H9 (cell line): ENCODE data around the gene SIRPD. TPM values are rescaled to one million over a fixed set of nuclear protein-coding genes. Genes with fewer than 3 reads are reported as not detected.

ENCODE experiments used
- DNase-seq: peaks from one replicate; pipeline ENCODE4 v3.0.0-alpha.2; 2017
- H2AFZ ChIP-seq: one replicate; pipeline ENCODE4 v1.6.1; 2013; ENCODE audit warnings: mild to moderate bottlenecking, low read length, control low read depth, moderate library complexity
- H2AK5ac ChIP-seq: 2 replicates; pipeline ENCODE4 v1.6.1; 2013; ENCODE audit warnings: low read length, control low read depth, mixed read lengths; ENCODE audit not compliant: insufficient read length
- H2BK120ac ChIP-seq: one replicate; pipeline ENCODE4 v1.6.1; 2013; ENCODE audit warnings: low read depth, mild to moderate bottlenecking, low read length, control low read depth, inconsistent platforms; ENCODE audit not compliant: poor library complexity, severe bottlenecking
- H2BK12ac ChIP-seq: 2 replicates; pipeline ENCODE4 v1.6.1; 2013; ENCODE audit warnings: low read length, control low read depth, mixed read lengths, low read depth; ENCODE audit not compliant: insufficient read length
- H2BK15ac ChIP-seq: 2 replicates; pipeline ENCODE4 v1.6.1; 2013; ENCODE audit warnings: low read depth, low read length, control low read depth
- H2BK20ac ChIP-seq: one replicate; pipeline ENCODE4 v1.6.1; 2013; ENCODE audit warnings: low read depth, mild to moderate bottlenecking, low read length, control low read depth, inconsistent platforms; ENCODE audit not compliant: poor library complexity, severe bottlenecking
- H2BK5ac ChIP-seq: 2 replicates; pipeline ENCODE4 v1.6.1; 2013; ENCODE audit warnings: low read length, control low read depth, mixed read lengths; ENCODE audit not compliant: insufficient read length
- H3K14ac ChIP-seq: 2 replicates; pipeline ENCODE4 v1.6.1; 2013; ENCODE audit warnings: low read length, control low read depth; ENCODE audit not compliant: insufficient read depth
- H3K18ac ChIP-seq: 2 replicates; pipeline ENCODE4 v1.6.1; 2013; ENCODE audit warnings: low read depth, mild to moderate bottlenecking, mixed read lengths, low read length, control low read depth; ENCODE audit not compliant: insufficient read length
- H3K23ac ChIP-seq: 2 replicates; pipeline ENCODE4 v1.6.1; 2013; ENCODE audit warnings: low read length, control low read depth, mixed read lengths, low read depth; ENCODE audit not compliant: insufficient read length
- H3K23me2 ChIP-seq: 2 replicates; pipeline ENCODE4 v1.6.1; 2013; ENCODE audit warnings: low read depth, mild to moderate bottlenecking, mixed read lengths, low read length, control low read depth; ENCODE audit not compliant: insufficient read length, poor library complexity, severe bottlenecking
- H3K27ac ChIP-seq: 2 replicates; pipeline ENCODE4 v1.5.1; 2013; ENCODE audit warnings: low read length, control low read depth, mixed read lengths, low read depth; ENCODE audit not compliant: insufficient read length
- H3K27me3 ChIP-seq: 2 replicates; pipeline ENCODE4 v1.6.1; 2013; ENCODE audit warnings: low read length, control low read depth, inconsistent platforms; ENCODE audit not compliant: insufficient read depth
- H3K4ac ChIP-seq: 2 replicates; pipeline ENCODE4 v1.6.1; 2013; ENCODE audit warnings: low read depth, mild to moderate bottlenecking, control low read depth, inconsistent platforms, low read length, moderate library complexity
- H3K4me1 ChIP-seq: 2 replicates; pipeline ENCODE4 v1.6.1; 2013; ENCODE audit warnings: low read length, control low read depth, inconsistent platforms; ENCODE audit not compliant: insufficient read depth
- H3K4me2 ChIP-seq: 2 replicates; pipeline ENCODE4 v1.6.1; 2013; ENCODE audit warnings: low read length, control low read depth, mixed read lengths; ENCODE audit not compliant: insufficient read length, insufficient read depth
- H3K56ac ChIP-seq: 2 replicates; pipeline ENCODE4 v1.6.1; 2013; ENCODE audit warnings: low read depth, mild to moderate bottlenecking, mixed read lengths, low read length, control low read depth; ENCODE audit not compliant: insufficient read length
- H3K79me1 ChIP-seq: 2 replicates; pipeline ENCODE4 v1.6.1; 2013; ENCODE audit warnings: low read depth, mild to moderate bottlenecking, moderate library complexity, low read length, control low read depth, inconsistent platforms; ENCODE audit not compliant: insufficient read depth, poor library complexity, severe bottlenecking
- H3K79me2 ChIP-seq: 2 replicates; pipeline ENCODE4 v1.6.1; 2013; ENCODE audit warnings: low read length, control low read depth, inconsistent platforms; ENCODE audit not compliant: insufficient read depth
- H3K9ac ChIP-seq: 2 replicates; pipeline ENCODE4 v1.6.1; 2013; ENCODE audit warnings: low read length, control low read depth, mixed read lengths; ENCODE audit not compliant: insufficient read length; ENCODE audit errors: extremely low read depth
- H3K9me3 ChIP-seq: one replicate; pipeline ENCODE4 v1.6.1; 2013; ENCODE audit warnings: low read depth, low read length, inconsistent platforms; ENCODE audit not compliant: control insufficient read depth
- H3T11ph ChIP-seq: one replicate; pipeline ENCODE4 v1.6.1; 2013; ENCODE audit warnings: mild to moderate bottlenecking, low read length, control low read depth, inconsistent platforms
- H4K20me1 ChIP-seq: one replicate; pipeline ENCODE4 v1.6.1; 2013; ENCODE audit not compliant: control insufficient read depth, insufficient read length, insufficient read depth
- H4K5ac ChIP-seq: 2 replicates; pipeline ENCODE4 v1.6.1; 2013; ENCODE audit warnings: low read depth, mild to moderate bottlenecking, mixed read lengths, low read length, control low read depth; ENCODE audit not compliant: insufficient read length
- H4K8ac ChIP-seq: replicated peaks from 2 replicates; pipeline ENCODE4 v1.6.1; 2013; ENCODE audit warnings: low read length, control low read depth, mixed read lengths, low read depth; ENCODE audit not compliant: insufficient read length
- H4K91ac ChIP-seq: 2 replicates; pipeline ENCODE4 v1.6.1; 2013; ENCODE audit warnings: low read depth, mild to moderate bottlenecking, moderate library complexity, mixed read lengths, low read length, control low read depth; ENCODE audit not compliant: insufficient read length
- H3K27ac Mint-ChIP-seq, 3 experiments: 2 replicates in 2 of 3; 3 replicates in 1 of 3; pipeline ENCODE4 v1.8.0; 2020 to 2021; ENCODE audit warnings: mixed read lengths in 3 of 3, mild to moderate bottlenecking in 1 of 3, moderate library complexity in 1 of 3
- H3K27me3 Mint-ChIP-seq: 2 replicates; pipeline ENCODE4 v1.8.0; 2021; ENCODE audit warnings: low read depth, mild to moderate bottlenecking, moderate library complexity, mixed read lengths
- H3K36me3 Mint-ChIP-seq, 3 experiments: 2 replicates in 2 of 3; 3 replicates in 1 of 3; pipeline ENCODE4 v1.8.0; 2020 to 2021; ENCODE audit warnings: low read depth in 3 of 3, mixed read lengths in 3 of 3; ENCODE audit not compliant: insufficient read depth in 1 of 3
- H3K4me1 Mint-ChIP-seq, 2 experiments: 2 replicates each; pipeline ENCODE4 v1.8.0; 2020; ENCODE audit warnings: mixed read lengths in 2 of 2
- H3K4me3 Mint-ChIP-seq, 2 experiments: 2 replicates in 1 of 2; 3 replicates in 1 of 2; pipeline ENCODE4 v1.8.0; 2020 to 2021; ENCODE audit warnings: mild to moderate bottlenecking in 2 of 2, mixed read lengths in 2 of 2, moderate library complexity in 1 of 2
- H3K9me3 Mint-ChIP-seq, 2 experiments: 2 replicates in 1 of 2; 3 replicates in 1 of 2; pipeline ENCODE4 v1.8.0; 2020; ENCODE audit warnings: mild to moderate bottlenecking in 2 of 2, mixed read lengths in 2 of 2, moderate library complexity in 1 of 2
- CTCF ChIP-seq: fragments of 200-600 bp; sonication (generic); conservative IDR thresholded peaks from 3 replicates; pipeline ENCODE4 v1.8.0; 2021; ENCODE audit warnings: antibody characterized with exemption, mild to moderate bottlenecking
- WGBS: extraction: QIAGEN DNeasy Blood & Tissue Kit; methylation state at CpG from one replicate; pipeline ENCODE4 v1.1.7; 2013; ENCODE audit warnings: missing lambda C conversion rate, low lambda C conversion rate, mixed read lengths; ENCODE audit not compliant: insufficient read length; ENCODE audit errors: extremely low coverage; 5-methylcytosine and 5-hydroxymethylcytosine counted together
- total RNA-seq: library from RNA; stranded (reverse); gene quantifications from 2 replicates; pipeline ENCODE4 v1.2.1, GENCODE V29; 2021

Gene SIRPD
- total RNA-seq, 1 experiment from 2014 or later, result not detected

- H2BK15ac ChIP-seq, result no peak overlapping the region
- Mint-ChIP-seq H3K4me3 (no peak overlapping the region), H3K9me3 (no peaks in the 10 kb centered on the region), H3K27ac (no peak overlapping the region), H3K4me1 (no peaks in the 10 kb centered on the region), H3K27me3 (peaks cover 58% of the 10 kb centered on the region), H3K36me3 (no peaks in the 10 kb centered on the region)
- no peak for TF ChIP-seq CTCF
- H3K23me2 ChIP-seq, result no peaks in the 10 kb centered on the region
- H2AFZ ChIP-seq, result no peak overlapping the region
- DNase-seq, result no peak
- no peak overlapping the region for H3K9ac ChIP-seq
- H4K91ac ChIP-seq, result no peak overlapping the region
- H3K27ac ChIP-seq, result no peak overlapping the region
- H3K27me3 ChIP-seq, result no peaks in the 10 kb centered on the region
- no peak overlapping the region for H3K18ac ChIP-seq
- H2BK120ac ChIP-seq, result no peak overlapping the region
- H3T11ph ChIP-seq, result no peak overlapping the region
- H3K14ac ChIP-seq, result no peak overlapping the region
- WGBS, result no CpG with 5 or more reads among the region's 2 CpGs
- H2BK20ac ChIP-seq, result no peak overlapping the region
- no peak overlapping the region for H3K23ac ChIP-seq
- no peak overlapping the region for H3K56ac ChIP-seq
- H2BK12ac ChIP-seq, result no peak overlapping the region
- no peak overlapping the region for H4K5ac ChIP-seq
- no peaks in the 10 kb centered on the region for H3K9me3 ChIP-seq
- H3K79me2 ChIP-seq, result no peaks in the 10 kb centered on the region
- no peak overlapping the region for H3K4ac ChIP-seq
- H3K79me1 ChIP-seq, result no peaks in the 10 kb centered on the region
- no peak overlapping the region for H3K4me2 ChIP-seq
- H4K8ac ChIP-seq, result no peak overlapping the region
- no peaks in the 10 kb centered on the region for H4K20me1 ChIP-seq
- H3K4me1 ChIP-seq, result no peaks in the 10 kb centered on the region
- no peak overlapping the region for H2BK5ac ChIP-seq
- H2AK5ac ChIP-seq, result no peak overlapping the region
These were observed 70.9 kb downstream of the SIRPD start for GRCh38 chr20:1486566-1486965.
